Measurements from ENCODE around the gene TMEM117. TPM values are rescaled to one million over a fixed set of nuclear protein-coding genes. Genes with fewer than 3 reads are reported as not detected.

TMEM117 gene
- total RNA-seq, 1 experiment from 2014 or later: 5.9 TPM

DNA sequence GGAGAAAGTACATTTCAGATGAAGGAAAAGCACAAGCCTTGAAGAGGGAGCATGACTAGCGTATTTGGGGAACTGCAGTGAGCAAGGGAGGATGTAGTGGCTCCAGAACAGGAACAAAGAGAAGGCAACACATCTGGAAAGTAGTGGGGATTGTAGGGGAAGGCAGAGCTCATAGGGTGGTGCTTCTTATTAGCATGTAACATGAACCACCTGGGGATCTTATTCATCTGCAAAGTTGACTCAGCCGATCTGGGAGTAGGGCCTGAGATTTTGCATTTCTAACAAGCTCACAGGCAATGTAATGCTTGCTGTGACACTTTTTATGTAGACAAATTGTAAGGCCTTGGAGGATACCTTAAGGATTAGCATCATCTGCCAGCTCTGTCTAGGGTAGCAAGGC is 592.9 kb downstream of the TMEM117 start:
- DNase-seq (ENCODE audit: low spot score): peak; percentile 4
- no peaks in the 10 kb centered on the region for H3K36me3 ChIP-seq (ENCODE audit: insufficient read depth, low read length, poor library complexity, severe bottlenecking)
- no peaks in the 10 kb centered on the region for H3K27me3 ChIP-seq (replicated peaks; ENCODE audit: insufficient read depth, low read depth, low read length, poor library complexity)
- CTCF ChIA-PET: no interaction called here
- TF ChIP-seq EZH2 (IDR thresholded peaks at IDR 0.05; ENCODE audit: borderline replicate concordance, low read depth, low read length, poor library complexity, severe bottlenecking): no peak
- TF ChIP-seq, protein P1, sequence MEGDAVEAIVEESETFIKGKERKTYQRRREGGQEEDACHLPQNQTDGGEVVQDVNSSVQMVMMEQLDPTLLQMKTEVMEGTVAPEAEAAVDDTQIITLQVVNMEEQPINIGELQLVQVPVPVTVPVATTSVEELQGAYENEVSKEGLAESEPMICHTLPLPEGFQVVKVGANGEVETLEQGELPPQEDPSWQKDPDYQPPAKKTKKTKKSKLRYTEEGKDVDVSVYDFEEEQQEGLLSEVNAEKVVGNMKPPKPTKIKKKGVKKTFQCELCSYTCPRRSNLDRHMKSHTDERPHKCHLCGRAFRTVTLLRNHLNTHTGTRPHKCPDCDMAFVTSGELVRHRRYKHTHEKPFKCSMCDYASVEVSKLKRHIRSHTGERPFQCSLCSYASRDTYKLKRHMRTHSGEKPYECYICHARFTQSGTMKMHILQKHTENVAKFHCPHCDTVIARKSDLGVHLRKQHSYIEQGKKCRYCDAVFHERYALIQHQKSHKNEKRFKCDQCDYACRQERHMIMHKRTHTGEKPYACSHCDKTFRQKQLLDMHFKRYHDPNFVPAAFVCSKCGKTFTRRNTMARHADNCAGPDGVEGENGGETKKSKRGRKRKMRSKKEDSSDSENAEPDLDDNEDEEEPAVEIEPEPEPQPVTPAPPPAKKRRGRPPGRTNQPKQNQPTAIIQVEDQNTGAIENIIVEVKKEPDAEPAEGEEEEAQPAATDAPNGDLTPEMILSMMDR (conservative IDR thresholded peaks at IDR 0.05; ENCODE audit: low read depth, low read length): no peak
- no peaks in the 10 kb centered on the region for H3K9me3 ChIP-seq (ENCODE audit: low read depth, low read length, poor library complexity, severe bottlenecking)
- H3K4me1 ChIP-seq (ENCODE audit: insufficient read depth, low read length, poor library complexity, severe bottlenecking): no peaks in the 10 kb centered on the region
- no peak overlapping the region for H3K4me3 ChIP-seq (ENCODE audit: low read depth, low read length, poor library complexity, severe bottlenecking)
- POLR2A ChIA-PET (ENCODE audit: low non-redundant PET): no interaction called here
- intact Hi-C loops (cut with micrococcal nuclease; ENCODE audit: unreplicated experiment): no loop called here
- no peak overlapping the region for H3K27ac ChIP-seq (ENCODE audit: low read depth, low read length, poor library complexity, severe bottlenecking)
- BruUV-seq (replicated peaks): no TSS peak

DNA sequence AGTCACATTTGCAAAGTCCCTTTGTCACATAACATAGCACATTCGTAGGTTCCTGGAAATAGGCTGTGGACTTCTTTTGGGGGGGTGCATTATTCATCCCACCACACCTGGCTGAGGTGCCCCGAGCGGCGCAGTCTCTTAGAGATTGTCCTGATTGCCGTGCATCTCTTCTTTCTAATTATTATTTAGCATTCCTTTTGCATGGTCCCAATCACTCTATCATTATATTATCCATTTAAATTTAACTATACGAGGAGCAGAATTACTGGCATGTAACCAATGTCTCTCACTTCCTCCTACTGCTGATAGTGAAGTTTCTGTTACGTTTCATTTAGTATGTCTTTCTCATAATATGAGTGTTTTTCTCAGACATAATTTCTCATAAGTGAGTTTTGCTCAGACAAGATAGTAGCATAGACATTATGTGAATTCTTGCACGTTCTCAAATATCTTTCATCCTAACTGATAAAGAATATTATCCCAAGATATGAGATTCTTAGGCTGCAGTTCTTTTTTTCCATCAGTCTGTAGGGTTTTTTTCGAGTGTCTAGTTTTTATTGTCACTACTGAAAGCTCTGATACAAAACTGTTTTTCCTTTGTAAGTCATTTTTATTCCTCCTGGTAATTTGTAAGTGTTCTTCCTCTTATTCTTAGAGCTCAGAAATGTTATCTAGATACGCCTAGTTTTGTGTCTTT is 595.9 kb downstream of the TMEM117 start:
- intact Hi-C loops (cut with micrococcal nuclease; ENCODE audit: unreplicated experiment): no loop called here
- CTCF ChIA-PET: no interaction called here
- BruUV-seq (replicated peaks): no TSS peak

DNA sequence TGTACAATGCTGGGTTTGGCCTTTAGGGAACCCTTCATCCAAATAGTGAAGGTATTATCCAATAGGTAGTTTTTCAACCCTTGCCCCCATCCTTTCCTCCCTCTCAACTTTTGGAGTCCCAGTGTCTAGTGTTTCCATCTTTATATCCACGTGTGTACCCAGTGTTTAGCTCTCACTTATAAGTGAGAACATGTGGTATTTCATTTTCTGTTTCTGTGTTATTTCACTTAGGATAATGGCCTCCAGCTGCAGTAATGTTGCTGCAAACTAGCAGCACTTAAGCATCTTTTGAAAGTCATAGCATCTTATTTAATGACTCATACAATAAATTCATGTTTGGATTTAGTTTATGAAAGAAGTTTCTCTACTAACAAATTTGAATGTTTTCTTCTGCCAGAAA is 597.8 kb downstream of the TMEM117 start:
- Histone ChIP-seq H3K27me3 (replicated peaks; ENCODE audit: insufficient read depth, low read depth, low read length, poor library complexity) (no peaks in the 10 kb centered on the region), H3K9me3 (ENCODE audit: low read depth, low read length, poor library complexity, severe bottlenecking) (no peaks in the 10 kb centered on the region), H3K4me1 (ENCODE audit: insufficient read depth, low read length, poor library complexity, severe bottlenecking) (no peaks in the 10 kb centered on the region), H3K27ac (ENCODE audit: low read depth, low read length, poor library complexity, severe bottlenecking) (no peak overlapping the region), H3K36me3 (ENCODE audit: insufficient read depth, low read length, poor library complexity, severe bottlenecking) (no peaks in the 10 kb centered on the region), H3K4me3 (ENCODE audit: low read depth, low read length, poor library complexity, severe bottlenecking) (no peak overlapping the region)
- DNase-seq (ENCODE audit: low spot score): no peak
- intact Hi-C loops (cut with micrococcal nuclease; ENCODE audit: unreplicated experiment): no loop called here
- ChIA-PET POLR2A (ENCODE audit: low non-redundant PET) (no interaction called here), CTCF (no interaction called here)
- no TSS peak for BruUV-seq (replicated peaks)
- TF ChIP-seq EZH2 (IDR thresholded peaks at IDR 0.05; ENCODE audit: borderline replicate concordance, low read depth, low read length, poor library complexity, severe bottlenecking): no peak
- TF ChIP-seq, protein P1 (conservative IDR thresholded peaks at IDR 0.05; ENCODE audit: low read depth, low read length): no peak

More for the DNA sequence above, 595.9 kb downstream of the TMEM117 start:
- no peaks in the 10 kb centered on the region for H3K9me3 ChIP-seq (ENCODE audit: low read depth, low read length, poor library complexity, severe bottlenecking)
- H3K36me3 ChIP-seq (ENCODE audit: insufficient read depth, low read length, poor library complexity, severe bottlenecking): no peaks in the 10 kb centered on the region
- H3K27me3 ChIP-seq (replicated peaks; ENCODE audit: insufficient read depth, low read depth, low read length, poor library complexity): no peaks in the 10 kb centered on the region
- H3K27ac ChIP-seq (ENCODE audit: low read depth, low read length, poor library complexity, severe bottlenecking): no peak overlapping the region
- TF ChIP-seq, protein P1 (conservative IDR thresholded peaks at IDR 0.05; ENCODE audit: low read depth, low read length): no peak
- TF ChIP-seq EZH2 (IDR thresholded peaks at IDR 0.05; ENCODE audit: borderline replicate concordance, low read depth, low read length, poor library complexity, severe bottlenecking): no peak
- no peak overlapping the region for H3K4me3 ChIP-seq (ENCODE audit: low read depth, low read length, poor library complexity, severe bottlenecking)
- no peak for DNase-seq (ENCODE audit: low spot score)
- POLR2A ChIA-PET (ENCODE audit: low non-redundant PET): no interaction called here
- no peaks in the 10 kb centered on the region for H3K4me1 ChIP-seq (ENCODE audit: insufficient read depth, low read length, poor library complexity, severe bottlenecking)

All from A673 (cell line).